Mucosa of stomach (tissue), 1 donor: Measurements from ENCODE around the gene POGLUT3.

ENCODE experiments used
- H3K27me3 ChIP-seq: one replicate; pipeline ENCODE4 v1.7.0; 2013; ENCODE audit warnings: mild to moderate bottlenecking, low read length; ENCODE audit not compliant: control insufficient read depth, insufficient read depth
- H3K36me3 ChIP-seq: one replicate; pipeline ENCODE4 v1.7.0; 2013; ENCODE audit warnings: low read length; ENCODE audit not compliant: control insufficient read depth, insufficient read depth
- H3K4me1 ChIP-seq: one replicate; pipeline ENCODE4 v1.7.0; 2013; ENCODE audit warnings: mild to moderate bottlenecking, low read length; ENCODE audit not compliant: control insufficient read depth, insufficient read depth
- H3K4me3 ChIP-seq: one replicate; pipeline ENCODE4 v1.7.0; 2013; ENCODE audit warnings: low read length
- H3K9ac ChIP-seq: one replicate; pipeline ENCODE4 v1.7.0; 2013; ENCODE audit warnings: mild to moderate bottlenecking, low read length, moderate library complexity
- H3K9me3 ChIP-seq: one replicate; pipeline ENCODE4 v1.7.0; 2013; ENCODE audit warnings: mild to moderate bottlenecking, low read length, moderate library complexity; ENCODE audit not compliant: control insufficient read depth
- donor health status: Pancreatic carcinoma.

Gene POGLUT3

GRCh38 chr11:108498046-108498815, at the start of gene POGLUT3:
Gene POGLUT3, minus strand, starts transcription at chr11:108498384. Its CDS starts 18 bp downstream, at chr11:108498366.
- H3K9me3 ChIP-seq, result no peaks in the 10 kb centered on the region
- H3K27me3 ChIP-seq, result no peaks in the 10 kb centered on the region
- H3K4me1 ChIP-seq, result no peaks in the 10 kb centered on the region
- peak within 1 kb of the TSS; percentile 72 for H3K9ac ChIP-seq
- H3K36me3 ChIP-seq, result no peaks in the 10 kb centered on the region
- peak within 1 kb of the TSS; percentile 48 for H3K4me3 ChIP-seq

- Histone ChIP-seq H3K36me3 (no peaks in the 10 kb centered on the region), H3K4me1 (peaks cover 18% of the 10 kb centered on the region), H3K4me3 (no peak overlapping the region), H3K9me3 (no peaks in the 10 kb centered on the region), H3K9ac (no peak overlapping the region), H3K27me3 (no peaks in the 10 kb centered on the region)
These were observed 47.8 kb upstream of the POGLUT3 start for GRCh38 chr11:108545909-108546501.

GRCh38 chr11:108543316-108543964, 45.3 kb upstream of the POGLUT3 start:
- Histone ChIP-seq H3K4me1 (peaks cover 13% of the 10 kb centered on the region), H3K27me3 (no peaks in the 10 kb centered on the region), H3K36me3 (no peaks in the 10 kb centered on the region), H3K4me3 (no peak overlapping the region), H3K9ac (no peak overlapping the region), H3K9me3 (no peaks in the 10 kb centered on the region)

GRCh38 chr11:108541531-108541930, 43.3 kb upstream of the POGLUT3 start:
- no peak overlapping the region for H3K4me3 ChIP-seq
- H3K36me3 ChIP-seq, result no peaks in the 10 kb centered on the region
- H3K9me3 ChIP-seq, result no peaks in the 10 kb centered on the region
- no peaks in the 10 kb centered on the region for H3K27me3 ChIP-seq
- H3K4me1 ChIP-seq, result peaks cover 22% of the 10 kb centered on the region
- H3K9ac ChIP-seq, result no peak overlapping the region

GRCh38 chr11:108538502-108538901, 40.3 kb upstream of the POGLUT3 start:
- H3K36me3 ChIP-seq, result no peaks in the 10 kb centered on the region
- no peak overlapping the region for H3K4me3 ChIP-seq
- no peak overlapping the region for H3K9ac ChIP-seq
- no peaks in the 10 kb centered on the region for H3K27me3 ChIP-seq
- peaks cover 14% of the 10 kb centered on the region for H3K4me1 ChIP-seq
- H3K9me3 ChIP-seq, result no peaks in the 10 kb centered on the region

- H3K9ac ChIP-seq, result no peak overlapping the region
- no peaks in the 10 kb centered on the region for H3K36me3 ChIP-seq
- no peaks in the 10 kb centered on the region for H3K9me3 ChIP-seq
- no peak overlapping the region for H3K4me3 ChIP-seq
- H3K27me3 ChIP-seq, result no peaks in the 10 kb centered on the region
- H3K4me1 ChIP-seq, result peaks cover 14% of the 10 kb centered on the region
These were observed 39.8 kb upstream of the POGLUT3 start for GRCh38 chr11:108538022-108538424.

- H3K27me3 ChIP-seq, result no peaks in the 10 kb centered on the region
- H3K9me3 ChIP-seq, result no peaks in the 10 kb centered on the region
- H3K9ac ChIP-seq, result no peak overlapping the region
- peaks cover 14% of the 10 kb centered on the region for H3K4me1 ChIP-seq
- no peaks in the 10 kb centered on the region for H3K36me3 ChIP-seq
- no peak overlapping the region for H3K4me3 ChIP-seq
These were observed 38.6 kb upstream of the POGLUT3 start for GRCh38 chr11:108536783-108537182.

GRCh38 chr11:108535384-108535955, 37.3 kb upstream of the POGLUT3 start:
- Histone ChIP-seq H3K4me1 (peaks cover 14% of the 10 kb centered on the region), H3K36me3 (no peaks in the 10 kb centered on the region), H3K9me3 (no peaks in the 10 kb centered on the region), H3K27me3 (no peaks in the 10 kb centered on the region), H3K9ac (no peak overlapping the region), H3K4me3 (no peak overlapping the region)

- Histone ChIP-seq H3K4me3 (no peak overlapping the region), H3K36me3 (no peaks in the 10 kb centered on the region), H3K9me3 (no peaks in the 10 kb centered on the region), H3K27me3 (no peaks in the 10 kb centered on the region), H3K4me1 (peaks cover 14% of the 10 kb centered on the region), H3K9ac (no peak overlapping the region)
These were observed 36.2 kb upstream of the POGLUT3 start for GRCh38 chr11:108534274-108534882.

- H3K36me3 ChIP-seq, result no peaks in the 10 kb centered on the region
- H3K27me3 ChIP-seq, result no peaks in the 10 kb centered on the region
- H3K4me3 ChIP-seq, result no peak overlapping the region
- no peaks in the 10 kb centered on the region for H3K9me3 ChIP-seq
- H3K9ac ChIP-seq, result no peak overlapping the region
- no peaks in the 10 kb centered on the region for H3K4me1 ChIP-seq
These were observed 32.2 kb upstream of the POGLUT3 start for GRCh38 chr11:108530426-108530825.

- no peak overlapping the region for H3K9ac ChIP-seq
- H3K4me3 ChIP-seq, result no peak overlapping the region
- no peaks in the 10 kb centered on the region for H3K9me3 ChIP-seq
- no peaks in the 10 kb centered on the region for H3K27me3 ChIP-seq
- no peaks in the 10 kb centered on the region for H3K4me1 ChIP-seq
- no peaks in the 10 kb centered on the region for H3K36me3 ChIP-seq
These were observed 29.2 kb upstream of the POGLUT3 start for GRCh38 chr11:108527382-108527781.

- Histone ChIP-seq H3K4me1 (no peaks in the 10 kb centered on the region), H3K27me3 (no peaks in the 10 kb centered on the region), H3K36me3 (no peaks in the 10 kb centered on the region), H3K4me3 (no peak overlapping the region), H3K9me3 (no peaks in the 10 kb centered on the region), H3K9ac (no peak overlapping the region)
These were observed 27.0 kb upstream of the POGLUT3 start for GRCh38 chr11:108525161-108525560.
